Neural cell (in vitro differentiated cells): ENCODE results near the gene NCF2.

Source experiments
- CTCF ChIP-seq: fragments of 450-650 bp; IDR thresholded peaks from 2 replicates; pipeline ENCODE4 v1.5.1; 2014; ENCODE audit warnings: antibody characterized with exemption, mild to moderate bottlenecking, moderate library complexity; ENCODE audit not compliant: poor library complexity, severe bottlenecking
- EP300 ChIP-seq: fragments of 450-650 bp; conservative IDR thresholded peaks from 2 replicates; pipeline ENCODE4 v1.6.1; 2014; ENCODE audit warnings: antibody characterized with exemption, mild to moderate bottlenecking, moderate library complexity; ENCODE audit not compliant: poor library complexity, severe bottlenecking
- EZH2 ChIP-seq: fragments of 200-600, 300-800 bp; shearing (Covaris generic), sonication (generic); IDR thresholded peaks from 2 replicates; pipeline ENCODE4 v1.6.1; 2014; ENCODE audit warnings: antibody characterized with exemption, low read length, borderline replicate concordance, mild to moderate bottlenecking; ENCODE audit not compliant: insufficient read depth, poor library complexity, severe bottlenecking
- POLR2AphosphoS5 ChIP-seq: IDR thresholded peaks from 2 replicates; pipeline ENCODE4 v1.6.1; 2012
- RAD21 ChIP-seq: fragments of 450-650 bp; conservative IDR thresholded peaks from 2 replicates; pipeline ENCODE4 v1.6.1; 2014; ENCODE audit warnings: antibody characterized with exemption, mild to moderate bottlenecking, moderate library complexity
- REST ChIP-seq: IDR thresholded peaks from 2 replicates; pipeline ENCODE4 v1.6.1; 2012; ENCODE audit warnings: borderline replicate concordance
- SMC3 ChIP-seq: fragments of 450-650 bp; conservative IDR thresholded peaks from 2 replicates; pipeline ENCODE4 v1.6.1; 2014; ENCODE audit warnings: antibody characterized with exemption, mild to moderate bottlenecking, moderate library complexity; ENCODE audit not compliant: poor library complexity
- TAF1 ChIP-seq: IDR thresholded peaks from 2 replicates; pipeline ENCODE4 v1.6.1; 2012; ENCODE audit warnings: low read depth

GRCh38 chr1:183506561-183506960 lies 83.7 kb downstream of the NCF2 start:
- no peak for TF ChIP-seq CTCF
- no peak for TF ChIP-seq EP300
- TF ChIP-seq RAD21, result no peak
- TF ChIP-seq TAF1, result no peak
- TF ChIP-seq POLR2AphosphoS5, result no peak
- no peak for TF ChIP-seq REST
- TF ChIP-seq SMC3, result no peak
- TF ChIP-seq EZH2, result no peak
